ENCODE results near the gene TOM1.

Gene TOM1

DNA sequence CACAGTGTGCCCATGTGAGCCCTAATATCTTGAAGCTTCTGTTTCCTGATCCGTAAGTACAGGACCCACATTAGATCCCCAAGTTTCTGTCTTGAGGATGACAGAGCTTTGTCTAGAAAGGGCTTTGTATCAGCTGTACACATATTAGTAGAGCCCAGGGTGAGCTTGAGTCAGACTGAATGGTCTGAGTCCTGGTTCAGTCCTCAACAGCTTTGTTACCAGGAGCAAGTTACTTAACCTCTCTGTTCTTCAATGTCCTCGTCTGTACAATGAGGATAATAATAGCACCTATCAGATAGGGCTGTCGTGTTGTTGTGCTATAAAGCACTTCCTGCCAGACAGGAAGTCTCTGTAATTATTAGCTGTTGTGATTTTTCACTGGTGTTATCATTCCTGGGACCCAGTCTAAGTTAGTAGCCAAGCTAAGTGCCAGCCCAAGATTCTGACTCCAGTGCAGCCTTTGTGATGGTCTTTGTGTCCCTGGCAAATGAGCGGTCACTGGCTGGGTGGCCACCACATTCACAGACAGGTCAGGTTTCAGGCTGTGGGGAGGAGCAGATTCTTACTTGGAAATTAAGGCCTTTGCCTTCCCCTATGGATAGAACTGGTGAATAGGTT lies 6.8 kb downstream of the TOM1 start:
- no peak for DNase-seq (ENCODE audit: low read depth in 1 of 2, low spot score in 1 of 2)

DNA sequence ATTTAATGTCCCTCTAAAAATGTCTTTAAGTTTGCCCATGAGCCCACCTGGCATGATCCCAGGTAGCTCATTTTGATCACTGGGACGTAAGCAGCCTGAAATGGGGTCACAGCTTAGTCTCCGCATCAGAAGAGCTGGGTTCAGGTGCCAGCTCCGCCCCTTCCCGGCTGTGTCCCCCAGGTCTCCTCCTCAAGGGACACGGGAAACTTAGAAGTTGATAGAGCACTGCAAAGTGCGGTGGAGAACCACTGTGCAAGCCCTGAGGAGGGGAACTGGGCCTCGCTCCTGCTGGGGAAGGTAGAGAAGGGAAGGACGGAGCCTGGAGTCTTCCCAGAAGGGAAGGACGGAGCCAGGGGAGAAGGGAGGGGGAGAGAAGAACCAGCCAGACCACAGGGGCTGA lies 7.7 kb downstream of the TOM1 start:
- no peak for DNase-seq (ENCODE audit: low read depth in 1 of 2, low spot score in 1 of 2)

DNA sequence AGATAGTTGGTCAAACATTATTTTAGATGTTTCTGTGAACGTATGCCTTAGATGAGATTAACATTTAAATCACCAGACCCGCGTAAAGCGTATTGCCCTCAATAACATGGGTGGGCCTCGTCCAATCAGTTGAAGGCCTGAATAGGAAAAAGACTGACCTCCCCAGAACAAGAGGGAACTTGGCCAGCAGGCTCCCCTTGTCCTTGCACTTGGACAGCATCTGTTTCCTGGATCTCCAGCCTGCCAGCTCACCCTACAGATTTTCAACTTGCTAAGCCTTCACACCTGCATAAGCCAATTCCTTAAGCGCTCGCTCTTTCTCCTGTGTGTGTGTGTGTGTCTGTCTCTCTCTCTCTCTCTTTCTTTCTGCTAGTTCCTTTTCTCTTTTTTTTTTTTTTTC lies 8.2 kb downstream of the TOM1 start:
- DNase-seq (ENCODE audit: low read depth in 1 of 2, low spot score in 1 of 2): no peak

DNA sequence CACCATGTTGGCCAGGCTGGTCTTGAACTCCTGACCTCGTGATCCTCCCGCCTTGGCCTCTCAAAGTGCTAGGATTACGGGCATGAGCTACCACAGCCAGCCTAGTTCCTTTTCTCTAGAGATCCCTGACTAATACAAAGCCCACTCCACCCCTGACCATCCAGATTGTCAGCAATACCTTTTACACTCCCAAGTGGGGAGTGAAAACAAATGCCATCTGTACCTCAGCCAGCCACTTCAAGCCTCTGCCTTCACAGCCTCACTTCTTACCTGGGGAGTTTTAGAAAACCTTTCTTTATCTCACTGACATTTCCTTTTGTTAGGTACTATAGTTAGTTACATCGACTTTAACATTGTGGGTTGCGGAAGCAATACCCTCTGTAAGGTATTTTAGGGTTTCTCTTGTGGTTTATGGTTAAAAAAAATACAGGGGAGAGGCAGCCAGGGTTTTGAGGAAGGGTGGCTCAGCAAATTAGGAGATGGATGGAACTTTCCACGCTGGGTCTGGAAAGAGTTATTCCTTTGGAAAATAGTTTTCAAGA lies 8.9 kb downstream of the TOM1 start:
- no peak for DNase-seq (ENCODE audit: low read depth in 1 of 2, low spot score in 1 of 2)

DNA sequence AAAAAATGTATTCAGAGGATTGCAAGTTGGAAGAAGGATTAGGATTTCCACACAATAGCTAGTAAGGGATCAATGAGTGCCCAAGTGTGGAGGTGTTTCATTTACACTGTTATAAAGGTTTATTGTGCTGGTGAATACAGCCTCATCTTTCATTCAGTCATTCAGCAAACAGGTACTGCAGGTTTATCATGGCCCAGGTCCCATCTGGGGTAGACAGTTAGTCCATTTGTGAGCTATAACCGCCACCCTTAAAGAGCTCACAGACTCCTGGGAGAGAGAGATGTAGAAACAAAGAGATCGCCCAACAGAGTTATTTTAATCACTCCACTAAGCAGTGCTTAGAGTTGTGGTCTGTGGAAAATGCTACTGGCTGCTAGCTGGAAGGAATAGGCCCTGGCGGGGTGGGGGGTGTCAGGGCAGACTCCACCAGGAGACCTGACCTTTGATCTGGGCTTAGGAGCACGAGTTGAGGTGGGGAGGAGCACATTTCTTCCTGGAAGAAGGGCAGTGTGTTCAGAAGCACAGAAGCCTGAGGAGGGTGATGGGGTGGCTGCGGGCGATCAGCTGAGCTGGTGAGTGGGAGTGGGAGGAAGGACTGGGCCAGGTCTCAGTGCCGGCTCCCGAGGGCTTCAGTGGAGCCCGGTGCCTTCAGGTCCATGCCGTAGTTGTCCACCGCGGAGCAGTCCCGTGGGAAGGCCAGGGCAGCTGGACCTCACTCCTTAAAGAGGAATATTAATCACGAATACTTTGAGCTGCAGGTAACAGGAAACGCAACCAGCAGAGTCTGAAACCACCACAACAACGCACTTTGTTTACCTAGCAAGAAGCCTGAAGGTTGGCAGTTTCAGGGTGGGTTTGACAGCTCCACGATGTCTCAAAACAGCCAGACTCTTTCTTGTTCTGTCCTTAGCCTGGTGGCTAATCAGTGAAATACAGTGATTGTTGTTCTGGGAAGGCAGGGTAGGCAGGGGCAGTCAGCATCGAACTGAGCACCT lies 11.2 kb downstream of the TOM1 start:
- DNase-seq (ENCODE audit: low read depth in 1 of 2, low spot score in 1 of 2): no peak

DNA sequence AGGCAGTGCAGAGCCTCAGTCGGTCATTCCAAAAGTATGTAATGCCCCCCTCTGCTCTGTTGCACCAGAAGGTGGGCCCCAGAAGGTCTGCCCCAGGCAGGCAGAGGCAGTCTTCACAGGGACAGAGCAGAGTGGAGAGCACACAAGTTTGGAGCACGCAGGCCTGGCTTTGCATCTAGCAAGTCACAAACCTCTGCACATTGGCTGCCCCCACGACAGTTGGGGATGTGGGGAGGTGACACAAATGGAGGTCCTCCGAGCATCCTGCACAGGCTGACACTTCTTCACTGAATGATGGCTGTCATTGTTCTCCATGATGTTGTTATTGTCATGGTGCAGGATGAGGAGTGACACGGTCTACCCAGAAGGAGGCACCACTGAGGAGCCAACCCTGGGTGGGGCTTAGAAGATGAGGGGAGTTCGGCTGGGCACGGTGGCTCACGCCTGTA lies 11.9 kb downstream of the TOM1 start:
- no peak for DNase-seq (ENCODE audit: low read depth in 1 of 2, low spot score in 1 of 2)

DNA sequence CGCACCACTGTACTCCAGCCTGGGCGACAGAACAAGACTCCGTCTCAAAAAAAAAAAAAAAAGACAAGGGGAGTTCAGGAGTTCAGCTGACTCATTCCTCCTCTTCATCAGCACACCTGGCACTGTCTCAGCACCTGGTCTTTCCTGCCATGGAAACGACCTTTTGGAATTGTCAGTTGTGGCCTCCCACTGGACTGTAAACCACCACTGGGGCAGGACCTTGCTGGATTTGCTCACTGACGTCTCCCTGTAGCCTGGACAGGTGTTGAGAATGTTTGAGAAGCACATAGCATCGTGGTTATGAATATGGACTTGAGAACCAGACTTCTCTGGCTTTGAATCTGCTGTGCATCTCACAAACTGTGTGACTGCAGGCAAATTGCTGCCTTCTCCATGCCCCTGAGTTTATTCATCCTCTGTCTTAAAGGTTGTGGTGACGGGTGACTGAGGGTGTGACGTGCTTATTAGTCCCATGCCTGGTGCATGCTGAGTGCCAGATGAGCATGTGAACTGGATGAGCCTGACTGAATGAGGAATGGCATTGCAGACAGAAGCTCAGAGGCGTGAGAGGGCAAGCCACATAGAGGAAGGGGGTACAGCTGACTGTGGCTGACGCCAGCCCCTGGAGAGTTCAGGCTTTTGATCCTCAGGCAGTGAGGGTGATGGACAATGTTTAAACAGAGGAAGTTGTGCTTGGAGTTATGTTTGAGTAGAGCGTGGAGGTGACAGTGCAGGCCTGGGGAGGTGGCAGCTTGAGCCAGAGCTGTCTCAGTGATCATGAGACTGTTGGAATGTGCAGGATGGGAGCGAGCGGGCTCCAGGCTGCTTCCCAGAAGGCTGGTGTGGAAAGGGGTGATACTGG lies 12.7 kb downstream of the TOM1 start:
- no peak for DNase-seq (ENCODE audit: low read depth in 1 of 2, low spot score in 1 of 2)

DNA sequence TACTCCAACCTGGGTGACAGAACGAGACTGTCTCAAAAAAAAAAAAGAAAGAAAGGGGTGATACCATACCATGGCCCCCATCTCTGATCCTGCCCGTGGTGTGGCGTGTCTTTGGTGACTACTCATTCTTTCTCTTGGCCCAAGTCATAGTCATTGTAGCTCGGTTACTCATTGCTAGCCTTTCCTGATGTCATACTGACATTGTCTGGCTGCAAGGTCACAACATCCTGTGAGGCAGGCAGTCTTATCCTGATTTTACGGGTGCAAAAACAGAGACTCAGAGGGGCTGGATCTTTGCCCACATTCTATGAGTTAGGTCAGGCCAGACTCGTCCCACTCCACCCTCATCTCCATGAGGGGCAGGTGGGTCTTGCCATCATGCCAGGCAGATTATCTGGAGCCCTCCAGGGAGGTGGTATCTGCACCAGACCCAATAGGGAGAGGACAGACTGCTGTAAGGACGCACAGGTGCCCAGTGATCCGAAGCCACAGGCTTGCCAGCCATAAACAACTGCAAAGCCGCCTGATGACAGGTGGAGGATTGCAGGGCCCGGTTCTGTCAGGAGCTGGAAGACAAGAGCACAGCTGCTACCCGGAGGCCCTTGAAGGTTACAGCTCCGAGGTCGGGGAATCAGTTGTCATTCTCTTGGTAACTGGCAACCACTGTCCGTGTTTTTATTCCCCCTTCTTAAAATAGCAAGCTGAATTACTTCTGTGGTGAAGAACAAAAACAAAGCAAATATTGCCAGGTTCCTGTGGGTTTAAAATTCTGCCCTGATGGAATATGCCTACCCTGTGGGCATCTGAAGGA lies 13.8 kb downstream of the TOM1 start:
- DNase-seq (ENCODE audit: low read depth in 1 of 2, low spot score in 1 of 2): no peak

DNA sequence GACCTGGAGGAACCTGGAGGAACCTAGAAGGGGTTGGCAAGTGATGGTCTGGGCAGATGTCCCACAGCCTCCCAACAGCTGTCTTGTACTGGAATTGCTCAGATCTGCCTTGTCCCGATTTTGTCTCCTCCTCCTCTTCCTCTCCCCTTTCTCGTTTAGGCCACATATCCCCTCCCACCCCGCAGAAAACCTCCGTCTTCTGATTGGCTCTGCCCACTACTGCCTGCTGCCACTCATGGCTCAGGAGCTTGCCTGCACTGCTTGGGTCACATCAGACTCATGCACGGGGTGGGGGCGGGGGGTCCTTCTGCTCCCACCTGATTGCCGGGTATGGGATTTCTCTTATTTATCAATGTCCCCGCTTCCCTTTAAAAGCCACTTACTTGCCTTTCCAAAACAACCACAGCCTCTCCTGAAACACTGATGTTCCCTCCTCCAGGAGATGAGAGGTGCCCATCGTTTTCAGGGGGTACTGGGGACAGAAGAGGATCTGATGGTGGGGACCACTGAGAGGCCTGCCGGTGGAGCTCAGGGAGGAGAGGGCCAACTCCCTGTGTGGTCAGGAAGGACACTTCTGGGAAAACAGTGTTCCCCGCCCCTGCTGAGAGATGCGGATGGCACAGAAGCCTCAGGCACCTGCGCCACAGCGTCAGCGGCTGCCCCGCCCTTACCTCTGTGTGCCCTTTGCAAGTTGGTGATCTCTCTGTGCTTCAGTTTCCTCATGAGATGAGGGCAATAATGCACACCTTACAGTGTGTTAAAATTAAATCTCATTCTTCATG lies 14.7 kb downstream of the TOM1 start:
- DNase-seq (ENCODE audit: low read depth in 1 of 2, low spot score in 1 of 2): no peak

DNA sequence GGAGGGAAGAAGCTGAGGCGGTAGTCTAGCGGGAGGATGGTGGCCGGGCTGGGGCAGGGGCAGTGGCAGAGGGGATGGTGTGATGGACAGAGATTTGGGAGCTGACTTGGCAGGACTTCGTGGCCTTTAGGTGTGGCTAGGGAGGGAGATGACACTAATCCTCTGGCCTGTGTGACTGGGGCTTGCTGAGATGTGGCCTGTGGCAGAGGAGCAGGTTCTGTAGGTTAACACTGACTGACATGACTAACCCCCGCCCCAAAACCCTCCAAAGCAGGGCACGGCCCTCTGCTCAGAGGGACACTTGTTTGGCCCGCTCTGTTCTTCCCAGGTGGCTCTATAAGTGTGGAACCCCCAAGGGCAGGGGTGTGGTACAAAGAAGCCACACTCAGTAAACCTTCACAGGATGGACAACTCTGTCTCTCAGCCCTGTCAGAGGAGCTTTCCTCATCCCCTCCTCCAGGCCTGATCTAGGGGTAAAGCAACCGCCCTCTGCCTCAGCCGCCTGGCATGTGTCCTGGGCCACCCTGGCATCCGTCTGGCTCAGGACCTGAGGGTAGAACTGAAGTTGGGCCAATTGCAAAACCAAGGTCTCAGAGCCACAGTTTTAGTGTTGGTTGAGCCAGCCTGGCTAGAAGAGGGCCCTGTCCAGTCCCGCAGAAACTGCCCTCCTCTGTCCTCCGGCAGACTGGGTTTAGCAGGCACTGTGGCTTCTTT lies 15.6 kb downstream of the TOM1 start:
- no peak for DNase-seq (ENCODE audit: low read depth in 1 of 2, low spot score in 1 of 2)

DNA sequence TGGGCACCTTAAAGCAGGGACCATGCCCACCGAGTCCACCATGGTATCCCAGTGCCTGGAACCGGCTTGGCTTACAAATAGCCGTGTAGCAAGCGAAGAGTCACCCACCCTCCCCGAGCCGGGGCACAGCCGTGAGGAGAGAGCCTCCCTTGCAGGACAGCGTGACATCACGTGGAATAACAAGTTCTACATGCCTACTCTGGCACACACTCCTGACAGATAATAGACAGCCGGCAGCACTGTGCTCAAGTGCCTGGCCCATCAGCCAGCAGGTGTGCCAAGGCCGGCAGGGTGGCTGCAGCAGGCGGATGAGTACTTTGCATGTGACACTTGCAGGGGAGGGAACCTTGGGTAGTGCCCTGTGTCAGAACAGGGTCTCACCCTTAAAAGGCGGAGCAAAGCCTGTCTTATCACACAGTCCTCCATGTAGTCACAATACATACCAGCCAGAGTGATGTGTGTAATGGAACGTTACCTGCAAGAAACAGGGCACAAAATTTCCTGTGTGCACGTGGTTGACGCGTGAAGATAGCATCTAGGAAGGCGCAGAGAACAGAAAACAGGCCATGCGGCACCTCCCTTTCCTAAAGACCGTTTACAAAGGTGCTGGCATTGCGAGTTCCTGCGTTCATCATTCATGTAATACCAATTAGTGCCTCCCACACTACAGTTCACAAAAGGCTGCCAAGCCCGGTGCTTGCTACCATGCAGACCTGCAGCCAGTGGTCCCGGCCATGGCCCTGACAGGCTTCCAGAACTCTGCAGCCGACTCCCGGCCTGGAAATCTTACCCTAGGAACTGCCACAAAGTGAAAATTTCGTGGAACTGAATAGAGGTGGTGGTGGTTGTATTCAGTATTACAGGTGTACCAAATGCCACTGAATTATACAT lies 16.4 kb downstream of the TOM1 start:
- no peak for DNase-seq (ENCODE audit: low read depth in 1 of 2, low spot score in 1 of 2)

DNA sequence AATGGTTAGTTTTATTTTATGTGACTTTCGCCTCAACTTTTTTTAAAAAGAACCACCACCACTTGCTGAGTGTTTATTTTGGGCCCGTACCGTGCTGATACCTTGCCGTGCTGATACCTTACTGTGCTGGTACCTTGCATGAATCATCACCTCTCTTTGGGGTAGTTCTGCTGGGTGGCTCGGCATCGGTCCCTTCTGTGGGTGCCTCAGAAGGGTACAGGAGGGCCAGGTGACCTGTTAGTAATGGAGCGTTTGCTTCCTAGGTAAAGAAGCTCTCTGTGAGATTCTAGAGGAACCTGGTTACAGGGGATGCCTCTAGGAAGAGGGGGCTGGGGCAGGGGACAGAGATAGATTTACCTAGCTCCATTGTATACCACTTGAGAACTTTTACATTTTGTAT lies 17.1 kb downstream of the TOM1 start:
- no peak for DNase-seq (ENCODE audit: low read depth in 1 of 2, low spot score in 1 of 2)

DNA sequence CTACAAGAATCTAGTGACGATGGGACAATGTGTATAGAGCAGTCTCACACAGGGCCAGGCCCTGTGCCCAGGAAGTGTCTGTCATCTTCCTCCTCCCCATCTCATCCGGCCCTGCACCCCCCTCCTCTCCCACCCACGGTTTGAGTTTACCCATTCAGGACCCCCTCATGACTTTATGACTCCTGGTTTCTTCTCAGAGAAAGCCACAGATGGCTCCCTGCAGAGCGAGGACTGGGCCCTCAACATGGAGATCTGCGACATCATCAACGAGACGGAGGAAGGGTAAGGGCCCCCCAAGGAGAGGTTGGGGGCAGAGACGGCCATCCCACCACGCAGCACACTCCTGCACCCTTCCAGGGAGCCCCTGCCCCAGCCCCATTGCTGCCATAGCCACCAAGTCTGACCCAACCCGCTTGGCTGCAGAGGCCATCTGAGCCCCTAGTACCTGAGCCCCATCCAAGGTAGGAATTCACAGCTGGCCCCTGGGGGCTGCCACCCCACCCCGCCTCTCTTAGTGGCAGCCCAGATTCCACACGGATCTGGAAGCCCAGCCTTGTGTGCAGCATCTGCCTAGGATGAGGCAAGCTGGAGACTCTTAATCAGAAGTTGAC lies 18.1 kb downstream of the TOM1 start:
- no peak for DNase-seq (ENCODE audit: low read depth in 1 of 2, low spot score in 1 of 2)

DNA sequence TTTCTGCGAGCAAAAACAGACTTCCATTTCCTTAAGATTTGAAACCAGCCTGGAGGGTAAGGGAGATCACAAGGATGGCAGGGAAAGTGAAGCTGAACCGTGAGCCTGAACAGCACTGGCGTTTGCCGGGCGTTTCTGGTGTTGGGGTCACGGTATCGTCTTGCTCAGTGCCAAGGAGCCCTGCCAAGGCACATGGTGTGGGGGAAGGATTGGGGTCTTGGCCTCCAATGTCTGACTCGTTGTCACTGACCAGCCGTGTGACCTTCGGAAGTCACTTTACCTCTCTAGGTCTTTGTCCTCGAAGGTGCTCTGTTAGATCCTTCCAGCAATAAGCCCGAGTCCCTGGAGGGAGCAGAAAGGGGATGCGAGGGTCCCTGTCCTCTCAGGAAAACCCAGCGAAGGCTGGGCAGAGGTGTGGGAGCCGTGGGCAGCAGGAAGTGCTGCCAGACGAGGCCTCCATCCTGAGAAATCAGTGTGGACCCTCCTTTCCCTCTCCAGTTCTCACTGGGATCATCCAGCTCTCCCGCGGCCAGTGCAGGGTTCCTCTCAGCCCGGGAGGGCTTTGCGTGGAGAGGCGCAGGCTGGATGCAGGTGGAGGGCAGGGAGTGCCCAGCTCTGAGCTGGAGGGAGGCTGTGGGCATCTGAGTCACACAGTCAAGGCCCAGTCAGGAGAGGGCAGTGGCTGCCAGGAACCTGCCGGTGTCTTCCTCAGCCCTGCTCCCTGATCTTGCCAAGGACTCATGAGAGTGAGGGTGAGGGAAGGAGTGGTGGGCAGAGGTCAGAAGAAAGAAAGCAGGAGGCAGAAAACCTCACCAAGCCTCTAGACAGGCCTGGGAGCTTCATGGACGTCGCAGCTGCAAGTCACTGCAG lies 18.9 kb downstream of the TOM1 start:
- DNase-seq (ENCODE audit: low read depth in 1 of 2, low spot score in 1 of 2): no peak

DNA sequence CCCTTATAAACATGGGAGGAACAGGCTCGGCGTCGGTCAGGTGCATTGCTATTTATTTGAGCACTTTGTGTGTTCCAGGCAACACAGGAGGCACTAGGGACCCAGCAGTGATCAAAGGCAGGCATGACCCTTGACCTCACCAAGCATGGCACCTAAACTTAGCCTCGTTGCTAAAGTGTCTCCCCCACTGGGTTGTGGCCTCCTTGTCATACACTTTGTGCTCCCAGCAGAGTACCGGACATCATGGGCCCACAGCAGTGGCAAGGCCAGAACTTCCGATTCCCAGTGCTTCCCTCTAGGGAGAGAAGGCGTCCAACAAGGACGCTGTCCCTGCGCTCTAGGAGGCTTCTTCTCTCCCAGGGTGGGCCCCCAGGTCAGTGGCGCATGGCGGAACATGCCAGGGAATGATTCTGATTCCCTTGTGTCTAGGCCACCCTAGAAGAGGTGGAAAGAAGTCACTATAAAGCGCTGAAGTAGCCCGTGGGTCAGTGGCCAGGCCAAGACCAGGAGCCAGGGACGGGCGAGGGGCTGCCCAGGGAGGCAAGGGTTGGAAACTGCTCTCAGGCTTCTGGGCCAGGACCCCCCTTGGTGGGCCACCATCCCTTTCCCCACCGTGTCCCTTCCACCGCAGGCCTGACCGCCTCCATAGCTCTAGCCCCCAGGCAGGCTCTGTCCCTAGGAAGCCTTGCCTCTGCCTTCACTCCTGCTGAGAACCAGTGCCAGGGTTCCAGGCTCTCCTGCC lies 19.7 kb downstream of the TOM1 start:
- no peak for DNase-seq (ENCODE audit: low read depth in 1 of 2, low spot score in 1 of 2)

DNA sequence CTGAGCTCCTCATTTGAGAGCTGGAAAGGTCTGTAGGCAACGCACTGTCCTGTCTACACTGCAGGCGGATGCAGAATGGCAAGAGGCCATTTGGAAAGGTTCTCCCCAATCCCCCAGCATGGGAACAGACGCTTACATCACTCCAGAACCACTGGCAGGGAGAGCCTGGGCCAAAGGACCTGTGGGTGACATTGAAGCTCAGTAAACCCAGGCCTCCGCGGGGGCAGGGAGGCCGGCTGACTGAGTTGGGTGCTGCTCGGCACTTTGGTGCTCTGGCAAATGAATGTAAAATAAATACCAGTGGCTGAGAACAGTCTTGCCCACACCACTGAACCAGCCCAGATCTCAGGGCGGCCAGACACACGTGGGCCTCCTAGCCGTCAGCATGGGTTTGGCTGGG lies 22.4 kb downstream of the TOM1 start:
- no peak for DNase-seq (ENCODE audit: low read depth in 1 of 2, low spot score in 1 of 2)
